ENCODE data around the gene REC114.

Gene REC114

DNA sequence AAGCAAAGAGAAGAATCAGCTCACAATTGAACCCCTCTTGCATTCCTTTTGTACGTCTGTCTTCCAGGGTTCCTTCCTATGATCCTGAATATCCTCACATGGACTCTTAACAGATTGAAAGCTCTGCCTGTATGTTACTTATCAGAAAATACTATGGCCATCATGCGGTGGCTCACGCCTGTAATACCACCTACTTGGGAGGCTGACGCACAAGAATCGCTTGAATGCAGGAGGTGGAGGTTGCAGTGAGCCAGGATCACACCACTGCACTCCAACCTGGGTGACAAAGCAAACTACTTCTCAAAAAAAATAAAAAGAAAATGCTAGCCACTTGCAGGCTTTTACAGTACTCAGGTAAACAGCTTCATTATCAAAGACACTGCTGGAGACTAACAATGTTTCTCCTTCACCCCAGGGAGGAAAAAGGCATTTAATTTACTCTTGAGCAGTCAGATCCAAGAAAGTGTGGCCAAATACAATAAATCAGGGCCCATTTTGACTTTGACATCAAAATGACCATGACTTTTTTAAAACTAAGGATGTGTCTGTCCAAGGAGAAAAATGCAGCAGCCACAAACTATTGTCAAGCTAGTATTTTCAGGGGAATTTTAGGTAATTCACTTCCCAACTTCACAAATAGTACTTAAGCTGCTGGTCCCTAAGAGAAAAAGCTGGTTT lies 162.9 kb downstream of the REC114 start:
- DNase-seq (ENCODE audit: low read depth) = no peak

DNA sequence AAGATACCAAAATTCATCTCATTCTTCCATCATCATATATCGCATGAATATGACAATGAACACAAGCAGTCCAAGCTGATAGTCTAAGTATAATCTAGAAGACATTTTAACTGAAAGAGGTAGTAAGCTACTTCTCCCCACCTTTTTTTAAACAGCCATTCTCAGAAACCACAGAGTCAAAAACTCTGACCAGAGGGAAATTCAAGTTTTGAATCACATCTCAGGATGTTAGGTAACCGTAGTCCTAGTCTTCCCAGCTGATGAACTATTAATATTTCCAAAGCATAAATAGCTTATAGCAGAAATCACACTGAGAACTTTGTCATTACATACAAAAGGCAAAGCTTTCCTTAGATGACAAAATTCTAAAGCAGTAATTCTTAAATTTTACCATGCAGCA lies 164.4 kb downstream of the REC114 start:
- no peak for DNase-seq (ENCODE audit: low read depth)

- DNase-seq (ENCODE audit: low read depth) = no peak
Observed at GRCh38 chr15:73607843-73608242, 164.9 kb downstream of the REC114 start.

DNA sequence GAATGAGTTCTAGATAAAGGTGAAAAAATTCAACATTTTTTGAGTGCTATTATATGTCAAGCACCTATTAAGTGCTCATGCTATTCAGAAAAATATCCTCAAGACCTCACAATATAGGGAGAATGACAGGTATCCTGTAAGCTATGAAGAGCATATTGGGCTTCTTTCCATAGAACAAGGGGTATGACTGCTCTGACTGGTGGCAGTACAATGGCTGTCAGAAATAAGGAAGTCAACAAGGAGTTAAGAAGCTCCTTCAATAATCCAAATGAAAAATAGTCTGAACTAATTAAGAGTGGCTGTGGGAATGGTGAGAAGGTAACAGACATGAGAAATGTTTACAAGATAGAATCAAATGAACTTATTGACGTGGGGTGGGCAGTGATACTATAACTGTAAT lies 165.5 kb downstream of the REC114 start:
- DNase-seq (ENCODE audit: low read depth) = no peak

- no peak for DNase-seq (ENCODE audit: low read depth)
Observed at GRCh38 chr15:73608941-73609340, 166.0 kb downstream of the REC114 start.
